HepG2 (cell line): ENCODE data around the gene ZFP14.

ENCODE experiments used
- EP300 ChIP-seq, 3 experiments: sonication (generic) in 1 of 3; formaldehyde crosslinking in 1 of 3; IDR thresholded peaks; 2 replicates each; pipeline versions ENCODE4 v1.5.1 to v1.6.1; 2011 to 2020; ENCODE audit warnings: low read depth in 2 of 3, low read length in 2 of 3, borderline replicate concordance in 1 of 3, improper control_type of control experiment in 1 of 3, mild to moderate bottlenecking in 1 of 3, missing genetic modification reagents in 1 of 3, moderate library complexity in 1 of 3
- FOXJ3 ChIP-seq: sonication (generic); formaldehyde crosslinking; IDR thresholded peaks from 2 replicates; pipeline ENCODE4 v1.4.0; 2020; ENCODE audit warnings: missing genetic modification reagents, mild to moderate bottlenecking, borderline replicate concordance
- KDM5B ChIP-seq: sonication (generic); formaldehyde crosslinking; IDR thresholded peaks from 2 replicates; pipeline ENCODE4 v1.4.0; 2020; ENCODE audit warnings: missing genetic modification reagents, mild to moderate bottlenecking, borderline replicate concordance
- PCBP2 ChIP-seq: fragments of 200-400 bp; formaldehyde crosslinking; optimal IDR thresholded peaks from 2 replicates; pipeline ENCODE3; 2018; ENCODE audit warnings: low read length, low read depth; ENCODE audit not compliant: poor library complexity, severe bottlenecking
- RNF2 ChIP-seq: fragments of 450-650 bp; conservative IDR thresholded peaks from 2 replicates; pipeline ENCODE4 v1.6.1; 2016; ENCODE audit warnings: low read depth
- ZBTB43 ChIP-seq: sonication (generic); formaldehyde crosslinking; conservative IDR thresholded peaks from 2 replicates; pipeline ENCODE4 v1.4.0; 2020; ENCODE audit warnings: missing genetic modification reagents
- ZNF260 ChIP-seq: sonication (generic); formaldehyde crosslinking; IDR thresholded peaks from 2 replicates; pipeline ENCODE4 v1.4.0; 2020; ENCODE audit warnings: missing genetic modification reagents, low read depth, mild to moderate bottlenecking, borderline replicate concordance
- TF ChIP-seq, protein P1 (sequence below): sonication (generic); formaldehyde crosslinking; IDR thresholded peaks from 2 replicates; pipeline ENCODE4 v1.5.0; 2020; ENCODE audit warnings: mild to moderate bottlenecking, missing genetic modification reagents, moderate library complexity

- no peak for TF ChIP-seq FOXJ3 (CRISPR knock-in tag)
- TF ChIP-seq RNF2, result no peak
- TF ChIP-seq ZNF260 (CRISPR knock-in tag), result no peak
- TF ChIP-seq PCBP2, result no peak
- no peak for TF ChIP-seq EP300 (IDR thresholded peaks at IDR 0.05; ENCODE audit: low read depth in 2 of 2, low read length in 2 of 2)
- no peak for TF ChIP-seq EP300 (CRISPR knock-in tag; IDR thresholded peaks at IDR 0.05; ENCODE audit: borderline replicate concordance)
- TF ChIP-seq, protein P1, sequence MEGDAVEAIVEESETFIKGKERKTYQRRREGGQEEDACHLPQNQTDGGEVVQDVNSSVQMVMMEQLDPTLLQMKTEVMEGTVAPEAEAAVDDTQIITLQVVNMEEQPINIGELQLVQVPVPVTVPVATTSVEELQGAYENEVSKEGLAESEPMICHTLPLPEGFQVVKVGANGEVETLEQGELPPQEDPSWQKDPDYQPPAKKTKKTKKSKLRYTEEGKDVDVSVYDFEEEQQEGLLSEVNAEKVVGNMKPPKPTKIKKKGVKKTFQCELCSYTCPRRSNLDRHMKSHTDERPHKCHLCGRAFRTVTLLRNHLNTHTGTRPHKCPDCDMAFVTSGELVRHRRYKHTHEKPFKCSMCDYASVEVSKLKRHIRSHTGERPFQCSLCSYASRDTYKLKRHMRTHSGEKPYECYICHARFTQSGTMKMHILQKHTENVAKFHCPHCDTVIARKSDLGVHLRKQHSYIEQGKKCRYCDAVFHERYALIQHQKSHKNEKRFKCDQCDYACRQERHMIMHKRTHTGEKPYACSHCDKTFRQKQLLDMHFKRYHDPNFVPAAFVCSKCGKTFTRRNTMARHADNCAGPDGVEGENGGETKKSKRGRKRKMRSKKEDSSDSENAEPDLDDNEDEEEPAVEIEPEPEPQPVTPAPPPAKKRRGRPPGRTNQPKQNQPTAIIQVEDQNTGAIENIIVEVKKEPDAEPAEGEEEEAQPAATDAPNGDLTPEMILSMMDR (CRISPR knock-in tag), result no peak
- peak; percentile 93 for TF ChIP-seq KDM5B (CRISPR knock-in tag)
- no peak for TF ChIP-seq ZBTB43 (CRISPR knock-in tag)
Observed at GRCh38 chr19:36418287-36419001, 39.4 kb upstream of the ZFP14 start, which contains the start of gene ZFP82.
